NCI-H748 (cell line): ENCODE data around the gene NDUFA13.

ENCODE experiments used
- DNase-seq: peaks from one replicate; lab custom pipeline; 2025; ENCODE audit not compliant: unreplicated experiment; lab: John Stamatoyannopoulos, UW

NDUFA13 gene

DNA sequence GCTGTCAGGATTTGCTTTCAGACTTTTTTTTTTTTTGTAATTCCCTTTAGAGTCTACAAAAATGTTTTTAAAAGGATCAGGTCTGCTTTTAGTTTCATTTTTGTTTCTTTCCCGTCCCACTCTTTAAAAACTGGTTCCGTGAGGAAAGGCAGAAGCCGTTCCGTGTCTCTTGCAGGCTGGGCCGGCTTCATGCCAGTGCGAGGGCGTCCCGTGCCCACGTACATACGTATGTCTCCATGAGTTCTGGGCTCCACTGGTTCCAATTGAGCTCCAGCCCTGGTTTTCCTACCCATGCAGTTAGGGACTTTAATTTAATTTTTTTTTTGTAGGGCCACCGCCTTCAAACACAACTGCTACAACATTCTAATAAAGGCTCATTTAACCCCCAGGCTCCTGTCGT is 9.4 kb upstream of the NDUFA13 start:
- no peak for DNase-seq

GRCh38 chr19:19507354-19507753 is 8.7 kb upstream of the NDUFA13 start:
- DNase-seq = no peak

GRCh38 chr19:19508217-19508616 is 7.8 kb upstream of the NDUFA13 start:
- DNase-seq = no peak

DNA sequence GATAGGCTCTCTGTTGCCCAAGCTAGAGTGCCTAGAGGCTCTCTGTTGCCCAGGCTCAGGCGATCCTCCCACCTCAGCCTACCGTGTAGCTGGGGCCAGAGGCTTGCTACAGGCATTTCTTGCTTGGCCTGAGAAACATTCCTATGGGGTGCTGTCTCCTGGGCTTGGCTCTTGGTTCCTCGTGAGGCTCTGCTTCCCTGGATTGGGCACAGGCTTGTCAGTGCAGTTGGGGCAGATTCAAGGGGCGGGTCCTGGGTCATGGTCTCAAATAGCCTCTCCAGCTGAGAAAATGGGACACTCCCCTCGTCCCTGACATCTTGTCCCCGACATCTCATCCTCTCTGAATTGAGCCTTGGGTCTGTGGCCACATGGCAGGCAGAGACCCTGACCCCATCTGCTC is 5.6 kb upstream of the NDUFA13 start:
- no peak for DNase-seq

DNA sequence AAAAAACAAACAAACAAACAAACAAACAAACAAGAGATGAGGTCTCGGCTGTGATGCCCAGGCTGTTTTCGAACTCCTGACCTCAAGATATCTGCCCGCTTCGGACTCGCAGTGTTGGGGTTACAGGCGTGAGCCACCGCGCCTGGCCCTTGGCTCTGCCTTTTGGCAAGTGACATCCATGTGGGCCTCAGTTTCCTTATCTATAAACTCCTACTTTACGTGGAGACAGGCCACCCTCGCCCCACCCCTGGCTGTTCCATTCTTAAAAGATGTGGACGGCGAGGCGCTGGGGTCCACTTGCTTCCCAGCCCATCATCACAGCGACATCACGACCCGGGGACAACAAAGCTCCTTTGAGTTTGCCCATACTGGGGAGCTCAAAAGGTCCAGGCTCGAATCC is 2.3 kb upstream of the NDUFA13 start:
- no peak for DNase-seq

DNA sequence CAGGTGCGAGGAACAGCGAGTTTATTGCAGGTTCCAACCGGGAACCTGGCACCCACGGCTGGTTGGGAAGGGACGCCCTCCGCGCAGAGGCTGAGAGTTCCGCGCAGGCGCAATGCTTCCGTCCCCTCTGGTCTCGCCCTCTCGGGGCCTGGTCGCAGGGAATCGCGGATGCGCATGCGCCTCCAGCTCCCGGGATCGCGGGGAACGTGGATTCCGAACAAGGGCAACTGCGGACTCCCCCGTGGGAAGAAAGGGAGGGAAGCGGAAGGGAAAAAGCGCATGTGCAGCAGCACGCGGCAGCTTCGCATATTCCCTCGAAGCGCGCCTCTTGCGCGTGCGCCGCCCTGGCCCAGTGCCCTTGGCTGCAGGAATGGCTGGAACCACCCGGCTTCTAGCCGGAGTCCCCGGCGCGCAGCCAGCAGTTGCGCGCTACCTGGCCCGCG is 1.8 kb upstream of the NDUFA13 start:
- no peak for DNase-seq

DNA sequence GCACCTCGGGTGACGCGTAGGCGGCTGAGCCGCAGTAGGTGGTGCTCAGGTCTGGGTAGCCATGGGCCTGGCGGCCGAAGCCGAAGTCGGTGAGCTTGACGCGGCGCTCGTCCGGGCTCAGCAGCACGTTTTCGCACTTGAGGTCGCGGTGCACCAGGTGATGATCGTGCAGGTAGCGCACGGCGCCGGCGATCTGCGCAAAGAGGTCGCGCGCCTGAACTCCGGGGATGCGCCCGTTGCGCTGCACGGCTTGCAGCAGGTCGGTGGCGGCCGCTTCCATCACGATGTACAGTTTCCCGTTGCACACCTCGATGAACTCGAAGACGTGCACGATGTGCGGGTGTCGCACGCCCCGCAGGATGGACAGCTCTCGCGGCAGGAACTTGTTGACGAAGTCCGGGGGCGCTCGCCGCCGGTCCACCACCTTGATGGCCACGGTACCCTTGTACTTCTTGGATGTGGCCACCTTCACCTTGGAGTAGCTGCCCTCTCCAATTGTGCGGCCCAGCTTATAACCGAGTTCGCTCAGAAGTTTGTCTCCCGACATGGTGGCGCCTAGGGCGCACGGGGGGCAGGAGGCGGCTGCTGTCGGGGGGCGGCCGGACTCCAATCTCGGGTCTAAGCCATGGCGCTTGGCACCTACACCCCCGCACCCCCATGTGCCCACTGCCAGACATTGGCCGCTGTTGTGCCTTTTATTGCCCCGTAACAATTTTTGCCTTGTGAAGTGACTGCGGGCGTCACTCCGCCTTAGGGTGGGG is 964 bp upstream of the NDUFA13 start, which contains the start of gene TSSK6:
TSS of gene TSSK6 (minus strand) at position 668 of the 761 bp plus-strand sequence. CDS start at position 547, 121 bp downstream.
- DNase-seq = no peak

GRCh38 chr19:19517235-19517619 is 1.2 kb downstream of the NDUFA13 start:
- DNase-seq = no peak

DNA sequence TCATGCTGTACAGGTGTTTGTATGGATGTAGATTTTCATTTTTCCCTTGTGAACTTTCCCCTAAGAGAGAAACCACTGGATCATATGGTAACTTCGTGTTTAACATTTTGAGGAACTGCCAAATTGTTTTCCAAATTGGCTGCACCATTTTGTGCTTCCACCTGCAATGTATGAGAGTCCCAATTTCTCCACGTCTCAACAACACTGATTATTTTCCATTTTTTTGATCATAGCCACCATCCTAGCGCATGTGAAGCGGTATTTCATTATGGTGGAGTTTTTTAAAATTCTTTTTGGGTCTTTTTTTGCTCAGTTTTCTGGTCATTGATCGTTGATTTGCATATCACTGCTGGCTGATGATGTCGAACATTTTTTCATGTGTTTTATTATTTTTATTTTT is 5.0 kb downstream of the NDUFA13 start:
- DNase-seq = no peak

GRCh38 chr19:19523177-19523576 is 7.2 kb downstream of the NDUFA13 start:
- no peak for DNase-seq

DNA sequence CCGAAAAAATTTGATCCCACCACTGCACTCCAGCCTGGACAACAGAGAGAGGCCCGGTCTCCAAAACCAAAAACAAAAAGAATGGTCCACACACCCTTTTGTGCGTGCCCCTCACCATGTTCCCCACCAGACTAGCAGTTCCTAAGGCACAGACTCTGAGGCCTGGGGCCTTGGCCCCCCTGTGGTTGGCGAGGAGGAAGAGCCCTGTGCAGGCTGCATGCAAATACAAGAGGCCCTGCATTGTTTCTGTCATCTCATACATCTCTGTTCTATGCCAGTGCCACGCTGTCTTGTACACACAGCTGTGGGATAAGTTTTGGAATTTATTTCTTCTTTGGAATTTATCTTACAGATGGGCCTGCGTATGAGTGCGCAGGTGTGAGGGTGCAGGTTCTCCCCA is 8.0 kb downstream of the NDUFA13 start:
- DNase-seq = no peak

GRCh38 chr19:19525611-19526380 is 9.8 kb downstream of the NDUFA13 start:
- no peak for DNase-seq

DNA sequence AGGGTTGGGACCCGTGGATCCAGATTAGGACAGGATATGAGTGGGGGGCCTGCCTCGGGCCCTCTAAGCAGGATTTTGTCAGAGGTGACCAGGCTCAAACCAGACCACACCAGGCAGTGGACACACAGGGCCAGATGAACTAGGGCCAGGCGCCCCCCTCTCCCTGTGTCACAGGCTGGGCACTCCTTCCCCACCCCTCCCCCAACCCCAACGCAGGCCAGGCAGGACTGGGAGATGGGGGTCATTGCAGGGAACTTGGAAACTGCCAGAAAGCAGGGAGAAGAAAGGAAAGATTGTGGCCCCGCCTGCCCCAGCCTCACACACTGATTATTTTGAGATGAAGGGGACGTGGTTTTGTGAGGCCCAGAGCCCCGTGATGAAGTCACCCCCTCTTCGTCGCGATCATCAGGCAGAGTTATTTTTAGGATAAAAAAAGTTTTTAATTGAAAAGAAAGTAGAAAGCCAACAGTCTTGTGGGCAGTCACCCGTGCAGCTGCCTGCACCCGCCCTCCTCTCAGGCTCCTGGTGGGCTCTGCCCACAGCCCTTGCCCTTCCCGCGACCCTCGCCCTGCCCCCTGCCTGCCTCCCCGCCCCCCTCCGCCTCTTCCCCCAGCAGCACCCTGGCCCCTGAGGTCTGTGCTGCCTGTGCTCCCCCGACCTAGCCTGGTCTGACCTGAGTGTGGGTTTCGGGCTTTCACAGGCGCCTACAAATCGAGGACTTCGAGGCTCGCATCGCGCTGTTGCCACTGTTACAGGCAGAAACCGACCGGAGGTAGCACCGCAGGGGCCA is 10.8 kb downstream of the NDUFA13 start:
- no peak for DNase-seq

GRCh38 chr19:19527371-19527656 is 11.3 kb downstream of the NDUFA13 start:
- no peak for DNase-seq

- DNase-seq = no peak
Observed at GRCh38 chr19:19527674-19528625, 11.9 kb downstream of the NDUFA13 start.

GRCh38 chr19:19528721-19529490 is 12.9 kb downstream of the NDUFA13 start, which contains the start of gene YJEFN3:
YJEFN3 (plus strand) TSS chr19:19528911; CDS start chr19:19528933, 22 bp downstream.
- peak; percentile 84 for DNase-seq

DNA sequence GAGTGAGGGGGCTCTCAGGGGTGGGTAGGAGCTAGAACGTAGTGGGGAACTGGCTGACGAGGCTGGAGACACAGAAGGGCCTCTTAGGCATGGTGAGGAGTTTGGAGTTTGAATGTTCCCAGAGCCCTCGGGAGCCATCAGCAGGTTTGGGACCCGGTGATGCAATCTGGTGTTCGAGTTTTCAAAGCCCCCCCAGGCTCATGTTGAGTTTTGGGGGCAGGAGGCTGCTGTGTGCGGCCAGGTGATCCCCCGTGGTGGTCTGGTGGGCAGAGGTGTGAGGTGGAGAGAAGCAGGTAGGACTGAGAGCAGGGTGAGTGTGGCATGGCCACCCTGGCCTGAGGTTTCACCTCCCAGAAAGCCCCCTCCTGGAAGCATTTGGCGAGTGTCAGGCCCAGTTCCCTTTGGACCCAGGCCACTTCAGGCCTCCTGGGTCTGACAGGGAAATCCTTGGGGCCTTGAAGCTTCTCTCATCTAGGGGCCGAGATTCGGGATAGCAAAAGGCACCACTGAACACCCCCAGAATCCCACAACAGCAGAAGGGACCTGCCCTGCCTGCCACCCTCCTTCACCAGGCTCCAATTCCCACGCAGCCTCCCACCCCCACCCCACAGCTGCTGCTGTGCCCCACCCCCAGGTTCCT is 13.9 kb downstream of the NDUFA13 start:
- no peak for DNase-seq

DNA sequence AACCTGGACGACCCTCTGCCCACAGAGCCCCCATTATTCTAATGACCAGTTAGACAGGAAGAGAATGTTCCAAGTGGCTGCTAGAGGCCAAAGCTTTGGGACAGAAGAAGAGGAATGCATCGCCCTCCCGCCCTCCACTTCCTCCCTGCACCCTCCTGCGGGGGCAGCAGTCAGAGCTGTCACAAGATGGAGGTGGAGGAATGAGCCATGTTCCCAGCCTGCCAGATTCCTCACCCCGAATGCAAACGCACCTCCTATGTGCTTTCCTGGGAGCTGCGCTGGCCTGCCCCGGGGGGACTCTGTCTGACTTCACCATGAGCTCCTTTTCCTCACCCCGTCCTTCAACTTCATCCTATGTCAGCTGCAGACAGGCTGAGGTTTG is 14.4 kb downstream of the NDUFA13 start:
- DNase-seq = no peak

GRCh38 chr19:19530889-19531288 is 14.9 kb downstream of the NDUFA13 start:
- no peak for DNase-seq
